GM12801 (cell line): ENCODE results near the gene ONECUT3.

Experiments
- CTCF ChIP-seq: IDR thresholded peaks from one replicate; pipeline ENCODE4 v1.5.1; 2011; ENCODE audit warnings: control low read depth; ENCODE audit not compliant: insufficient read length; ENCODE audit errors: extremely low read depth

ONECUT3 gene

GRCh38 chr19:1790054-1790792 is 36.9 kb downstream of the ONECUT3 start:
- no peak for TF ChIP-seq CTCF

DNA sequence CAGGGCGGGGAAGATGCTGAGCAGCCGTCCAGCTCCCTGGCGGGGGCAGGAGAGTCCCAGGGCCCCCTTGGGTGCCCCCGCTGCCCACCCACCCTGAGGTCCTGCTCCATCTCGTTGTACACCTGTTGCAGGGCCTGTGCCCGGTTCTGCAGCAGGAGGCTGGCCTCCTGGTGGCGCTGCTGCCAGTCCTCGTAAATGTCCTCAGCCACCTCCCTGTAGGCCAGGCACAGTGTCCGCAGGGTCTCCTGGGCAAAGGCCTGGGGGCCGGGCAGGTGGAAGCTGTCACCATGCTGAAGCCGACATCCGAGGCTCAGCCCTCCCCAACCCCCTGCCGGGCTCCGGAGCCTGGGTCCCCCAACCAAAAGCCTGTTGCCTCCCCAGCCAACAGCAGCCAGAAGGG is 38.6 kb downstream of the ONECUT3 start:
- no peak for TF ChIP-seq CTCF

DNA sequence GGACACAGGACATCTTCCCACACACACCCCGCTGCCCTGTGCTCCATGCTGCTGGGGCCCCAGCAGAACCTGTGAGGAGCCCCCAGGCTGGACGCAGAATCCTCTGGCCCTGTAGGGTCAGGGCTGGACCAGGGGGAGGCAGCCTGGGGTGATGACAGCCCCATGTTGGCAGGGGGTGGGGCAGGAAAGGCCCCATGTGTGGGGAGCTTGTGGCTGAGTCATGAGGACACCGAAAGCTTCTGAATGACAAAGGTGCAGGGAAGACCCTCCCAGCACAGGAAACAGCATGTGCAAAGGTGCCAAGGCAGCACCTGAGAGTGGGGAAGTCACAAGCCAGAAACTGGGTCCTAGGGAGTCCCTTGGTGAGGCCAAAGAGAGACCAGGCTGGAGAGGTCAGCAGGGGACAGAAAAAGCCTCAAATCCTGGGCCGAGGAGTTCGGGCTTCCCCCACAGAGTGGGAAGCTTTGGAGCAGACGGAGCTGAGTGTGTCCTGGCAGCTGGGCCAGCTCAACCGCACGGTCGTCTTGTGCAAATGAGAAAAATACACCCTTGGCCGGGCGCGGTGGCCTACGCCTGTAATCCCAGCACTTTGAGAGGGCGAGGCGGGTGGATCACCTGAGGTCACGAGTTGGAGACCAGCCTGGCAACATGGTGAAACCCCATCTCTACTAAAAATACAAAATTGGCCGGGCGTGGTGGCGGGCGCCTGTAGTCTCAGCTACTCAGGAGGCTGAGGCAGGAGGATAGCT is 41.3 kb downstream of the ONECUT3 start:
- no peak for TF ChIP-seq CTCF

- TF ChIP-seq CTCF: no peak
These were observed 43.3 kb downstream of the ONECUT3 start for GRCh38 chr19:1796395-1797142.

GRCh38 chr19:1799695-1800342 is 46.5 kb downstream of the ONECUT3 start:
- no peak for TF ChIP-seq CTCF

- no peak for TF ChIP-seq CTCF
These were observed 51.6 kb downstream of the ONECUT3 start for GRCh38 chr19:1804858-1805257.
